ENCODE measurements around the gene REST. TPM values are rescaled to one million over a fixed set of nuclear protein-coding genes. Genes with fewer than 3 reads are reported as not detected.

Gene REST
- total and polyA plus RNA-seq, 8 donors, result 3.1 to 79.7 (median 37.1) TPM

GRCh38 chr4:57013543-57014120 lies 105.9 kb downstream of the REST start:
- TF ChIP-seq POLR2A (IDR thresholded peaks at IDR 0.05) (no peak), EP300 (IDR thresholded peaks at IDR 0.05) (no peak), POLR2AphosphoS5 (IDR thresholded peaks at IDR 0.05) (no peak), CTCF (IDR thresholded peaks at IDR 0.05) (no peak)
- no peak for DNase-seq
- Histone ChIP-seq H3K36me3 (peaks cover 52 to 100% (median 100%) of the 10 kb centered on the region in 4 donors), H3K4me3 (no peak overlapping the region), H3K27ac (no peak overlapping the region), H3K27me3 (no peaks in the 10 kb centered on the region), H3K9me3 (no peaks in the 10 kb centered on the region), H3K4me1 (no peaks in the 10 kb centered on the region)
- WGBS, 5 donors, result 51 to 60% (median 52%) methylated on average over 4 of the region's 4 CpGs
- intact Hi-C loops (cut with DNase I; ENCODE audit: low total_unique reads), result no loop called here

Small RNAs within 50 kb of the gene (small RNA-seq; reads per million reads assigned to genes)
- gene RNU6-998P, result 0 reads per million in 4 donors

Other genes with a start within 250 kb of the REST start
- 10 to 100 TPM in 3 of 5 donors, 1 to 10 TPM in 1, not detected in 1; 1.2 to 48.2 (median 18.5) TPM for gene HOPX, start 226.6 kb upstream of the REST start, total RNA-seq
- gene HOPX, start 226.6 kb upstream of the REST start, polyA plus RNA-seq, result 10 to 100 TPM; 60.2 to 79.1 (median 65.8) TPM
- 1 to 10 TPM in 1 of 5 donors, not detected in 4; 2.3 TPM for gene SPINK2, start 86.2 kb upstream of the REST start, total RNA-seq
- gene SPINK2, start 86.2 kb upstream of the REST start, polyA plus RNA-seq, result under 1 TPM in 1 of 3 donors, not detected in 2; 0.70 TPM
- gene NOA1, start 69.7 kb downstream of the REST start, total RNA-seq, result 10 to 100 TPM in 4 of 5 donors, 1 to 10 TPM in 1; 1.2 to 81.7 (median 13.6) TPM
- 10 to 100 TPM; 10.1 to 20.0 (median 10.5) TPM for gene NOA1, start 69.7 kb downstream of the REST start, polyA plus RNA-seq
- gene POLR2B, start 71.0 kb downstream of the REST start, total RNA-seq, result 100 to 1,000 TPM in 3 of 5 donors, 10 to 100 TPM in 2; 18.5 to 446 (median 127) TPM
- gene POLR2B, start 71.0 kb downstream of the REST start, polyA plus RNA-seq, result 10 to 100 TPM; 20.5 to 26.2 (median 24.8) TPM
- gene IGFBP7, start 202.5 kb downstream of the REST start, total RNA-seq, result 100 to 1,000 TPM; 188 to 972 (median 281) TPM
- gene IGFBP7, start 202.5 kb downstream of the REST start, polyA plus RNA-seq, result 100 to 1,000 TPM in 1 of 3 donors, 10 to 100 TPM in 2; 71.8 to 199 (median 85.9) TPM